ENCODE measurements around the gene SYK.

SYK gene

DNA sequence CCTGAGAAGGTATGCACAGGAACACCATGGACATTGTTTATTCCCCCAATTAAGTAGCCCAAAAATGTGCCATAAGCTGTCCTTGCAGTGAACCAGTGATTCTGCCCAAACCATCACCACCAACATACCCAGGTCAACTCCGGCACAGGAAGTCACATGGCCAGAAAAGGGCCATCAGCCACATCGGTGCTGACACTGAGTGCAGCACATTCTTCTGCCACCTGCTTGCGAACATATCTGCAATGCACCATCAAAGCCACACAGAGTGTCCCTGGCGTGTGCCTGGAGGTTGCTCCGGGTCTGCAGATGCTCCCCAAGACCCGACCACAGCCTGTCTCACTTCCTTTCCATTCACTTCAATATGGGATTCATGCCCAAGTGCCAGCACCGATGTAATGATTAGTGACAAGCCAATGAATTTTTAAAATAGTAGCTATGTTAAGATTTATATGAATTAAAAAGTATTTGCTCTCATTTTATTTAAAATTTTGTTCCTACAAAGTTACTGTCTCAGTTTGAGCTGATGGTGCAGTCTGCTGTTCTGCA lies 37.6 kb downstream of the SYK start:
- no peak overlapping the region for H3K4me3 ChIP-seq (ENCODE audit: low read depth, low read length)
- in situ Hi-C loops (cut with HindIII; ENCODE audit: low sequenced_read_pairs), result no loop called here
- no peak for DNase-seq (ENCODE audit: low read depth)
- TF ChIP-seq, protein P1, sequence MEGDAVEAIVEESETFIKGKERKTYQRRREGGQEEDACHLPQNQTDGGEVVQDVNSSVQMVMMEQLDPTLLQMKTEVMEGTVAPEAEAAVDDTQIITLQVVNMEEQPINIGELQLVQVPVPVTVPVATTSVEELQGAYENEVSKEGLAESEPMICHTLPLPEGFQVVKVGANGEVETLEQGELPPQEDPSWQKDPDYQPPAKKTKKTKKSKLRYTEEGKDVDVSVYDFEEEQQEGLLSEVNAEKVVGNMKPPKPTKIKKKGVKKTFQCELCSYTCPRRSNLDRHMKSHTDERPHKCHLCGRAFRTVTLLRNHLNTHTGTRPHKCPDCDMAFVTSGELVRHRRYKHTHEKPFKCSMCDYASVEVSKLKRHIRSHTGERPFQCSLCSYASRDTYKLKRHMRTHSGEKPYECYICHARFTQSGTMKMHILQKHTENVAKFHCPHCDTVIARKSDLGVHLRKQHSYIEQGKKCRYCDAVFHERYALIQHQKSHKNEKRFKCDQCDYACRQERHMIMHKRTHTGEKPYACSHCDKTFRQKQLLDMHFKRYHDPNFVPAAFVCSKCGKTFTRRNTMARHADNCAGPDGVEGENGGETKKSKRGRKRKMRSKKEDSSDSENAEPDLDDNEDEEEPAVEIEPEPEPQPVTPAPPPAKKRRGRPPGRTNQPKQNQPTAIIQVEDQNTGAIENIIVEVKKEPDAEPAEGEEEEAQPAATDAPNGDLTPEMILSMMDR (IDR thresholded peaks at IDR 0.05; ENCODE audit: low read depth, low read length, missing control alignments), result no peak

GRCh38 chr9:90840696-90841095 lies 39.1 kb downstream of the SYK start:
- H3K4me3 ChIP-seq (ENCODE audit: low read depth, low read length), result no peak overlapping the region
- in situ Hi-C loops (cut with HindIII; ENCODE audit: low sequenced_read_pairs), result no loop called here
- DNase-seq (ENCODE audit: low read depth), result no peak
- TF ChIP-seq, protein P1 (IDR thresholded peaks at IDR 0.05; ENCODE audit: low read depth, low read length, missing control alignments), result no peak

- in situ Hi-C loops (cut with HindIII; ENCODE audit: low sequenced_read_pairs), result no loop called here
- DNase-seq (ENCODE audit: low read depth), result no peak
- TF ChIP-seq, protein P1 (IDR thresholded peaks at IDR 0.05; ENCODE audit: low read depth, low read length, missing control alignments), result no peak
- H3K4me3 ChIP-seq (ENCODE audit: low read depth, low read length), result no peak overlapping the region
These were observed 39.6 kb downstream of the SYK start for GRCh38 chr9:90841213-90841612.

- no peak for DNase-seq (ENCODE audit: low read depth)
- TF ChIP-seq, protein P1 (IDR thresholded peaks at IDR 0.05; ENCODE audit: low read depth, low read length, missing control alignments), result no peak
- no peak overlapping the region for H3K4me3 ChIP-seq (ENCODE audit: low read depth, low read length)
- in situ Hi-C loops (cut with HindIII; ENCODE audit: low sequenced_read_pairs), result no loop called here
These were observed 40.0 kb downstream of the SYK start for GRCh38 chr9:90841615-90842014.

DNA sequence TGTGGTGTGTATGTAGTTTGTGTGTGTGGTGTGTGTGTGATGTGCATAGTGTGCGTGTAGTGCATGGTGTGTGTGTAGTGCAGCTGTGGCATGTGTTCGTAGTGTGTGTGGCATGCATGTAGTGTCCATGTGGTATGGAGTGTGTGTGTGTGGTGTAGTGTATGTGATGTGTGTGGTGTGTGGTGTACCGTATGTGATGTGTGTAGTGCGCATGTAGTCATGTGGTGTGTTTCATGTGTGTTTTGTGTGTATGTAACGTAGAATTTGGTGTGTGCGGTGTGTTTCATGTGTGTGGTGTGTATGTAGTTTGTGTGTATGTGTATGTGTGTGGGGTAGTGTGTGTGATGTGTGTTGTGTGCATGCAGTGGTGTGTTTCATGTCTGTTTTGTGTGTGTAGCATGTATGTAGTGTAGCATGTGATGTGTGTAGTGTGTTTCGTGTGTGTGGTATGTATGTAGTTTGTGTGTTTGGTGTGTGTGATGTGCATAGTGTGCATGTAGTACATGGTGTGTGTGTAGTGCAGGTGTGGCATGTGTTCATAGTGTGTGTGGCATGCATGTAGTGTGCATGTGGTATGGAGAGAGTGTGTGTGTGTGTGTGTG lies 40.7 kb downstream of the SYK start:
- H3K4me3 ChIP-seq (ENCODE audit: low read depth, low read length), result no peak overlapping the region
- in situ Hi-C loops (cut with HindIII; ENCODE audit: low sequenced_read_pairs), result no loop called here
- no peak for DNase-seq (ENCODE audit: low read depth)
- TF ChIP-seq, protein P1 (IDR thresholded peaks at IDR 0.05; ENCODE audit: low read depth, low read length, missing control alignments), result no peak

- DNase-seq (ENCODE audit: low read depth), result no peak
- in situ Hi-C loops (cut with HindIII; ENCODE audit: low sequenced_read_pairs), result no loop called here
- no peak overlapping the region for H3K4me3 ChIP-seq (ENCODE audit: low read depth, low read length)
- TF ChIP-seq, protein P1 (IDR thresholded peaks at IDR 0.05; ENCODE audit: low read depth, low read length, missing control alignments), result no peak
These were observed 41.4 kb downstream of the SYK start for GRCh38 chr9:90842996-90843395.
